ENCODE results near the gene MXRA7. TPM values are rescaled to one million over a fixed set of nuclear protein-coding genes. Genes with fewer than 3 reads are reported as not detected.
"Not testable (repeated sequence)": the region's sequence is repeated elsewhere in the genome, so short reads cannot be mapped to it uniquely, and the experiment has no call there.

The MXRA7 gene
- total RNA-seq, 1 donor from 2014 or later = 4.2 TPM

GRCh38 chr17:76736349-76737081, 25.8 kb upstream of the MXRA7 start:
- intact Hi-C loops (cut with micrococcal nuclease) = loop anchor here (1.0 to 10.0 kb wide), 13 partner anchors 10 to 1396 kb away; partner anchors contain the start of genes JMJD6, METTL23, SEC14L1 and TMC8

- intact Hi-C loops (cut with micrococcal nuclease) = loop anchor here (2.0 to 10.0 kb wide), 8 partner anchors 45 to 1397 kb away; partner anchors contain the start of genes TMC8, TNRC6C, UBALD2 and UNK
Measured at GRCh38 chr17:76735586-76736348, 25.0 kb upstream of the MXRA7 start.

- intact Hi-C loops (cut with micrococcal nuclease) = loop anchor here (5.0 to 10.0 kb wide), 5 partner anchors 470 to 1397 kb away; partner anchors contain the start of genes TMC8, TNRC6C, UBALD2 and UNK
Measured at GRCh38 chr17:76735006-76735405, 24.2 kb upstream of the MXRA7 start.

- intact Hi-C loops (cut with micrococcal nuclease) = loop anchor here (10.0 kb wide), 2 partner anchors 469 to 1151 kb away; partner anchors contain the start of gene UBALD2
Measured at GRCh38 chr17:76734080-76734840, 23.5 kb upstream of the MXRA7 start.

GRCh38 chr17:76733618-76733957, 22.8 kb upstream of the MXRA7 start:
- intact Hi-C loops (cut with micrococcal nuclease) = loop anchor here (10.0 kb wide), 2 partner anchors 469 to 1151 kb away; partner anchors contain the start of gene UBALD2

GRCh38 chr17:76732734-76733617, 22.2 kb upstream of the MXRA7 start:
- intact Hi-C loops (cut with micrococcal nuclease) = loop anchor here (10.0 kb wide), 2 partner anchors 468 to 1152 kb away; partner anchors contain the start of gene UBALD2

- intact Hi-C loops (cut with micrococcal nuclease) = loop anchor here (10.0 kb wide), 2 partner anchors 467 to 1153 kb away; partner anchors contain the start of gene UBALD2
Measured at GRCh38 chr17:76731800-76732733, 21.3 kb upstream of the MXRA7 start.

- intact Hi-C loops (cut with micrococcal nuclease) = loop anchor here (1.0 to 5.0 kb wide), 6 partner anchors 17 to 951 kb away; partner anchors contain the start of genes MXRA7 and UBE2O
Measured at GRCh38 chr17:76727745-76728456, 17.1 kb upstream of the MXRA7 start.

GRCh38 chr17:76726776-76727718, 16.3 kb upstream of the MXRA7 start, which contains the start of gene METTL23:
TSS of gene METTL23 (plus strand) at chr17:76726839. CDS start at chr17:76729711, 2,872 bp downstream.
- intact Hi-C loops (cut with micrococcal nuclease) = loop anchor here (1.0 to 5.0 kb wide), 13 partner anchors 10 to 950 kb away; partner anchors contain the start of genes MXRA7, SEC14L1, SRSF2 and UBE2O

- intact Hi-C loops (cut with micrococcal nuclease) = loop anchor here (1.0 to 5.0 kb wide), 12 partner anchors 10 to 949 kb away; partner anchors contain the start of genes MXRA7, SEC14L1, SRSF2 and UBE2O
Measured at GRCh38 chr17:76726231-76726775, 15.5 kb upstream of the MXRA7 start, which contains the start of gene JMJD6. TSS of gene JMJD6 (minus strand) at chr17:76726606. CDS start at chr17:76726475, 131 bp downstream.

GRCh38 chr17:76725580-76726230, 14.9 kb upstream of the MXRA7 start:
- intact Hi-C loops (cut with micrococcal nuclease) = loop anchor here (1.0 to 5.0 kb wide), 12 partner anchors 9 to 948 kb away; partner anchors contain the start of genes MXRA7, SEC14L1, SRSF2 and UBE2O

- intact Hi-C loops (cut with micrococcal nuclease) = no loop called here
Measured at GRCh38 chr17:76723812-76724211, 13.0 kb upstream of the MXRA7 start.

GRCh38 chr17:76722977-76723376, 12.2 kb upstream of the MXRA7 start:
- intact Hi-C loops (cut with micrococcal nuclease) = not testable (repeated sequence)

- intact Hi-C loops (cut with micrococcal nuclease) = no loop called here
Measured at GRCh38 chr17:76722279-76722678, 11.5 kb upstream of the MXRA7 start.

GRCh38 chr17:76721463-76721862, 10.7 kb upstream of the MXRA7 start:
- intact Hi-C loops (cut with micrococcal nuclease) = no loop called here

GRCh38 chr17:76720941-76721340, 10.2 kb upstream of the MXRA7 start:
- intact Hi-C loops (cut with micrococcal nuclease) = no loop called here

Measured in T-helper 1 cell treated with Interleukin-12 subunit alpha and Interleukin-12 subunit beta and Interleukin-4 antibody, amounts not matched to agents 30 ng/mL and 1 ng/mL, for 36 hours (primary cell).